GM21390 (cell line): ENCODE data around the gene S1PR5.

Source experiments
- ATAC-seq: cut with Tn5 transposase; IDR thresholded peaks from one replicate; pipeline ENCODE4 v1.9.1; 2021; ENCODE audit not compliant: unreplicated experiment

The S1PR5 gene

GRCh38 chr19:10473192-10473591 lies 44.1 kb downstream of the S1PR5 start:
- ATAC-seq, result no peak

DNA sequence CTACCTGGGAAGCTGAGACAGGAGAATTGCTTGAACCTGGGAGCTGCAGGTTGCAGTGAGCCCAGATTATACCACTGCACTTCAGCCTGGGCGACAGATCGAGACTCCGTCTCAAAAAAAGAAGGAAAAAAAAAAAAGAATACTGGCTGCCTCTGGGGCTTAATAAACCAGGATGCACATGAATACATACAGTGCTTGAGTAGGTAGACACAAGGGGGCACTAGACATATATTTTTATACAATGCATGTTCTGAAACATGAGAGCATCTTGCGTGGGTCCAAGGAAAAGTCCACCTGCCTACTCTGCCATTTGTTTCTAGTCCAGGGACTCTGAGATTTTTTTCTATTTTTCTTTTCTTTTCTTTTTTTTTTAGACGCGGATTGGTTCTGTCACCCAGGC lies 45.3 kb downstream of the S1PR5 start:
- ATAC-seq, result no peak

GRCh38 chr19:10468133-10468532 lies 49.1 kb downstream of the S1PR5 start:
- ATAC-seq, result no peak

DNA sequence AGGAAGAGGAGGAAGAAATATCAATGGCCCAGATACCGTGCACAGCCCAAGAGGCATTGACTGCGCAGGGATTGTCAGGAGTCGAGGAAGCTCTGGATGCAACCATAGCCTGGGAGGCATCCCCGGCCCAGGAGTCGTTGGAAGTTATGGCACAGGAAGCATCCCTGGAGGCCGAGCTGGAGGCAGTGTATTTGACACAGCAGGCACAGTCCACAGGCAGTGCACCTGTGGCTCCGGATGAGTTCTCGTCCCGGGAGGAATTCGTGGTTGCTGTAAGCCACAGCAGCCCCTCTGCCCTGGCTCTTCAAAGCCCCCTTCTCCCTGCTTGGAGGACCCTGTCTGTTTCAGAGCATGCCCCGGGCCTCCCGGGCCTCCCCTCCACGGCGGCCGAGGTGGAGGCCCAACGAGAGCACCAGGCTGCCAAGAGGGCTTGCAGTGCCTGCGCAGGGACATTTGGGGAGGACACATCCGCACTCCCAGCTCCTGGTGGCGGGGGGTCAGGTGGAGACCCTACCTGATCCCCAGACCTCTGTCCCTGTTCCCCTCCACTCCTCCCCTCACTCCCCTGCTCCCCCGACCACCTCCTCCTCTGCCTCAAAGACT lies 50.0 kb downstream of the S1PR5 start:
- ATAC-seq, result no peak

- ATAC-seq, result no peak
Measured at GRCh38 chr19:10464456-10464855, 52.8 kb downstream of the S1PR5 start.
